ENCODE measurements around the gene CMTM5. TPM values are rescaled to one million over a fixed set of nuclear protein-coding genes. Genes with fewer than 3 reads are reported as not detected.

CMTM5 gene
- total RNA-seq, 1 experiment from 2014 or later: not detected

DNA sequence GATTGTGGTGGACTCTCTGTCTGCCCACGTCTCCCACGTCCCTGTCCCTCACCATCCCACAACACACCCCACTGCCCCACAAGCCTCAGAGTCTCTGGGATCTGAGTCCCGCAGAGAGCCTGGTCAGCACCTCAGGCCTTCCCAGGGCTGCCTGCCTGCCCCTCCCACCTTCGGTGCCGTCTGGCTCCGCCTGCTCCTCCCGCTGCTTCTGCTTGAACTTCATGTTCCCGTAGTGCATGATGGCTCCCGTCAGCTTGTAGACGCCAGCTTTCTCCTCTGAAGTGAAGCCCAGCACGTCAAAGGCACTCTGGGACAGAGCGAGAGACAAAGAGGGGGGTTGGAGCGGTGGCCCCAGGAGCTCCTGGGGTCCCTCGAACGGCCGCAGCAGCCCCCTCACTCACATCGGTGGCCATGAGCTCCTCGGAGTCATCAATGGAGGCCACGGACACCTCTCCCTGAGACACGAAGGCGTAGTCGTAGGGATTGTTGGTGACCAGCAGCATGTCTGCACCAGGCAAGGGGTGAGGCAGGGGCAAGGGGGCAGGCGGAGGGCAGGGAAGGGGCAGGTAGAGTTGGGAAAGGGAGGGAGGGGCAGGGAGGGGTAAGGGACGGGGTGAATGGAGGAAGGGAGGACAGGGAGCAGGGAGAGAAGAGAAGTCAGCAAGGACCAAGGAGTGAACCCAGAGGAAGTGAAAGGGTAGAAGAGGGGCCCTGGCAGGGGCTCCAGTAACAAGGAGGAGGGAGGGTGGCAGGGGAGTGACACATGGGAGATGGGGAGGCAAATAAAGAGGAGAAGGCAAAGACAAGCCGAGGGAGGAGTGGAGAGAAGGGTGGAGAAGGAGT lies 25.7 kb downstream of the CMTM5 start:
- Mint-ChIP-seq H3K4me1 (ENCODE audit: low read depth, unreplicated experiment) (no peaks in the 10 kb centered on the region), H3K4me3 (ENCODE audit: unreplicated experiment) (no peak overlapping the region), H3K36me3 (ENCODE audit: insufficient read depth, unreplicated experiment) (no peaks in the 10 kb centered on the region), H3K9me3 (ENCODE audit: unreplicated experiment) (no peaks in the 10 kb centered on the region), H3K27ac (ENCODE audit: unreplicated experiment) (no peak overlapping the region), H3K27me3 (ENCODE audit: insufficient read depth, unreplicated experiment) (peaks cover 19% of the 10 kb centered on the region)
- ChIA-PET POLR2A (no interaction called here), CTCF (interaction anchor here (0.7 kb wide), 1 partner anchor 21 kb away, joined by 3 read pairs; no protein-coding TSS in a partner anchor)
- TF ChIP-seq, protein P1, sequence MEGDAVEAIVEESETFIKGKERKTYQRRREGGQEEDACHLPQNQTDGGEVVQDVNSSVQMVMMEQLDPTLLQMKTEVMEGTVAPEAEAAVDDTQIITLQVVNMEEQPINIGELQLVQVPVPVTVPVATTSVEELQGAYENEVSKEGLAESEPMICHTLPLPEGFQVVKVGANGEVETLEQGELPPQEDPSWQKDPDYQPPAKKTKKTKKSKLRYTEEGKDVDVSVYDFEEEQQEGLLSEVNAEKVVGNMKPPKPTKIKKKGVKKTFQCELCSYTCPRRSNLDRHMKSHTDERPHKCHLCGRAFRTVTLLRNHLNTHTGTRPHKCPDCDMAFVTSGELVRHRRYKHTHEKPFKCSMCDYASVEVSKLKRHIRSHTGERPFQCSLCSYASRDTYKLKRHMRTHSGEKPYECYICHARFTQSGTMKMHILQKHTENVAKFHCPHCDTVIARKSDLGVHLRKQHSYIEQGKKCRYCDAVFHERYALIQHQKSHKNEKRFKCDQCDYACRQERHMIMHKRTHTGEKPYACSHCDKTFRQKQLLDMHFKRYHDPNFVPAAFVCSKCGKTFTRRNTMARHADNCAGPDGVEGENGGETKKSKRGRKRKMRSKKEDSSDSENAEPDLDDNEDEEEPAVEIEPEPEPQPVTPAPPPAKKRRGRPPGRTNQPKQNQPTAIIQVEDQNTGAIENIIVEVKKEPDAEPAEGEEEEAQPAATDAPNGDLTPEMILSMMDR (IDR thresholded peaks at IDR 0.05; ENCODE audit: insufficient read depth in 1 of 2, low read depth in 1 of 2, low read length in 1 of 2, severe bottlenecking in 1 of 2, unreplicated experiment in 1 of 2): no peak
- no peaks in the 10 kb centered on the region for H3K9me3 ChIP-seq
- no peak overlapping the region for H3K4me3 ChIP-seq (ENCODE audit: low read depth, low read length)
- BruUV-seq (replicated peaks): no TSS peak
- no peaks in the 10 kb centered on the region for H3K4me1 ChIP-seq
- intact Hi-C loops (cut with micrococcal nuclease; ENCODE audit: unreplicated experiment): no loop called here
- no peaks in the 10 kb centered on the region for H3K36me3 ChIP-seq (ENCODE audit: control insufficient read depth, insufficient read depth, low read length)
- DNase-seq: no peak
- H3K27me3 ChIP-seq (replicated peaks; ENCODE audit: control insufficient read depth, insufficient read depth, low read length): no peaks in the 10 kb centered on the region; the same call in 1 of the 2 replicates

DNA sequence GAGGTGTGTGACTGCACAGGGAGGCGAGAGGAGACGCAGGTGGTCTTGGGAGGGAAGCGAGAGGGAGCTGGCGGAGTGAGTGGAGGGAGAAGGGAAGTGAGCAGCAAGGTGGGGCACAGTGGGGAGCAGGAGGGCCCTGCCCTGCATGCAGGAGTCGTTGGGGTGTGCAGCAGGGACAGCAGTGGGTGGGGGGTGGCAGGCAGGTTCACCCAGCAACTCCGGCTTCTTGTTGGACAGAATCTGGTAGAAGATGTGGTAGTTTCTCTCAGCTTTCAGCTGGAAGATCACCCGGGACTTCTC lies 26.2 kb downstream of the CMTM5 start:
- peaks cover 22% of the 10 kb centered on the region for H3K27me3 Mint-ChIP-seq (ENCODE audit: insufficient read depth, unreplicated experiment)
- no peaks in the 10 kb centered on the region for H3K36me3 Mint-ChIP-seq (ENCODE audit: insufficient read depth, unreplicated experiment)
- CTCF ChIA-PET: no interaction called here
- H3K4me3 Mint-ChIP-seq (ENCODE audit: unreplicated experiment): no peak overlapping the region
- Histone ChIP-seq H3K4me3 (ENCODE audit: low read depth, low read length) (no peak overlapping the region), H3K27me3 (replicated peaks; ENCODE audit: control insufficient read depth, insufficient read depth, low read length) (no peaks in the 10 kb centered on the region; the same call in 1 of the 2 replicates), H3K9me3 (no peaks in the 10 kb centered on the region), H3K4me1 (no peaks in the 10 kb centered on the region), H3K36me3 (ENCODE audit: control insufficient read depth, insufficient read depth, low read length) (no peaks in the 10 kb centered on the region)
- no peaks in the 10 kb centered on the region for H3K4me1 Mint-ChIP-seq (ENCODE audit: low read depth, unreplicated experiment)
- no peak overlapping the region for H3K27ac Mint-ChIP-seq (ENCODE audit: unreplicated experiment)
- POLR2A ChIA-PET: no interaction called here
- TF ChIP-seq, protein P1 (IDR thresholded peaks at IDR 0.05; ENCODE audit: insufficient read depth in 1 of 2, low read depth in 1 of 2, low read length in 1 of 2, severe bottlenecking in 1 of 2, unreplicated experiment in 1 of 2): no peak
- H3K9me3 Mint-ChIP-seq (ENCODE audit: unreplicated experiment): no peaks in the 10 kb centered on the region
- intact Hi-C loops (cut with micrococcal nuclease; ENCODE audit: unreplicated experiment): no loop called here
- no TSS peak for BruUV-seq (replicated peaks)
- DNase-seq: no peak

DNA sequence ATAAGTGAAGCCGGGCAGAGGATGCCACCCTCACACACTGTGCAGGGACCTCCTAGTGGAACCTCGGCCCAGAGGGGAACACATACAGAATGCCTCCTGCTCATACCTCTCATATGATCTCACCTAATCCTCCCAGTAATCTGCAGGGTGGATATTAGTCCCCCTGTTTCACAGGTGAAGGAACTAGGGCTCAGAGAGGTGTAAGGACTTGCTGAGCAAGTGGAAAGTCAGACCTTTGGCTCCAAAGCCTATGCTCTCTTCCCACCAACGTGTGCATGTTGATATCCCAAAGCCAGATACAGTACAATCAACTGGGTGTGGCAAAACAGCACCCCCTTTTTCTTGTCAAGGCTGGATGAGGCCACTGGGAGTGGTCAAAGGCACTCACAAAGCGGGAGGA lies 27.1 kb downstream of the CMTM5 start:
- TF ChIP-seq, protein P1 (IDR thresholded peaks at IDR 0.05; ENCODE audit: insufficient read depth in 1 of 2, low read depth in 1 of 2, low read length in 1 of 2, severe bottlenecking in 1 of 2, unreplicated experiment in 1 of 2): no peak
- H3K27me3 ChIP-seq (replicated peaks; ENCODE audit: control insufficient read depth, insufficient read depth, low read length): no peaks in the 10 kb centered on the region; the same call in 1 of the 2 replicates
- H3K36me3 Mint-ChIP-seq (ENCODE audit: insufficient read depth, unreplicated experiment): no peaks in the 10 kb centered on the region
- H3K4me3 Mint-ChIP-seq (ENCODE audit: unreplicated experiment): no peak overlapping the region
- peaks cover 27% of the 10 kb centered on the region for H3K27me3 Mint-ChIP-seq (ENCODE audit: insufficient read depth, unreplicated experiment)
- intact Hi-C loops (cut with micrococcal nuclease; ENCODE audit: unreplicated experiment): no loop called here
- H3K9me3 ChIP-seq: no peaks in the 10 kb centered on the region
- no peaks in the 10 kb centered on the region for H3K36me3 ChIP-seq (ENCODE audit: control insufficient read depth, insufficient read depth, low read length)
- H3K9me3 Mint-ChIP-seq (ENCODE audit: unreplicated experiment): no peaks in the 10 kb centered on the region
- no peak overlapping the region for H3K27ac Mint-ChIP-seq (ENCODE audit: unreplicated experiment)
- DNase-seq: no peak
- BruUV-seq (replicated peaks): no TSS peak
- H3K4me3 ChIP-seq (ENCODE audit: low read depth, low read length): no peak overlapping the region
- no peaks in the 10 kb centered on the region for H3K4me1 ChIP-seq
- ChIA-PET POLR2A (no interaction called here), CTCF (no interaction called here)
- H3K4me1 Mint-ChIP-seq (ENCODE audit: low read depth, unreplicated experiment): no peaks in the 10 kb centered on the region
